GM18511 (cell line): ENCODE data around the gene ZSCAN16.
"Not testable (repeated sequence)": the region's sequence is repeated elsewhere in the genome, so short reads cannot be mapped to it uniquely, and the experiment has no call there.

Experiments used
- ATAC-seq: cut with Tn5 transposase; IDR thresholded peaks from one replicate; pipeline ENCODE4 v1.9.1; 2021; ENCODE audit warnings: mild to moderate bottlenecking, moderate library complexity; ENCODE audit not compliant: unreplicated experiment

ZSCAN16 gene

GRCh38 chr6:28124350-28124970, at the start of gene ZSCAN16:
ZSCAN16 (plus strand) TSS chr6:28124609; CDS start chr6:28125444, 835 bp downstream.
- ATAC-seq = peak; percentile 95

GRCh38 chr6:28078050-28078449, 46.4 kb upstream of the ZSCAN16 start:
- no peak for ATAC-seq

- ATAC-seq = no peak
Observed at GRCh38 chr6:28078836-28079235, 45.6 kb upstream of the ZSCAN16 start.

- peak; percentile 23 for ATAC-seq
Observed at GRCh38 chr6:28080381-28080630, 44.1 kb upstream of the ZSCAN16 start, which contains the start of gene ZNF165. ZNF165 (plus strand) TSS chr6:28080568; CDS start chr6:28085481, 4,913 bp downstream.

- ATAC-seq = peak; percentile 84
Observed at GRCh38 chr6:28080631-28081485, 43.6 kb upstream of the ZSCAN16 start.

- ATAC-seq = peak; percentile 64
Observed at GRCh38 chr6:28081486-28081751, 43.0 kb upstream of the ZSCAN16 start.

- no peak for ATAC-seq
Observed at GRCh38 chr6:28082939-28083338, 41.5 kb upstream of the ZSCAN16 start.

GRCh38 chr6:28089054-28089453, 35.4 kb upstream of the ZSCAN16 start:
- no peak for ATAC-seq

GRCh38 chr6:28090917-28091586, 33.4 kb upstream of the ZSCAN16 start:
- no peak for ATAC-seq

GRCh38 chr6:28102222-28102621, 22.2 kb upstream of the ZSCAN16 start:
- not testable (repeated sequence) for ATAC-seq

GRCh38 chr6:28102699-28103098, 21.7 kb upstream of the ZSCAN16 start:
- not testable (repeated sequence) for ATAC-seq

- peak; percentile 100 for ATAC-seq
Observed at GRCh38 chr6:28104392-28105244, 19.8 kb upstream of the ZSCAN16 start.

GRCh38 chr6:28105245-28105639, 19.2 kb upstream of the ZSCAN16 start:
- no peak for ATAC-seq

- ATAC-seq = no peak
Observed at GRCh38 chr6:28107506-28107905, 16.9 kb upstream of the ZSCAN16 start.

- no peak for ATAC-seq
Observed at GRCh38 chr6:28111964-28112363, 12.4 kb upstream of the ZSCAN16 start.

GRCh38 chr6:28115799-28116198, 8.6 kb upstream of the ZSCAN16 start:
- ATAC-seq = no peak

- no peak for ATAC-seq
Observed at GRCh38 chr6:28117386-28118050, 6.9 kb upstream of the ZSCAN16 start.

GRCh38 chr6:28118217-28118616, 6.2 kb upstream of the ZSCAN16 start:
- ATAC-seq = no peak

- ATAC-seq = no peak
Observed at GRCh38 chr6:28121876-28122275, 2.5 kb upstream of the ZSCAN16 start.

- not testable (repeated sequence) for ATAC-seq
Observed at GRCh38 chr6:28122283-28122682, 2.1 kb upstream of the ZSCAN16 start.

- peak; percentile 10 for ATAC-seq
Observed at GRCh38 chr6:28124971-28125353, 553 bp downstream of the ZSCAN16 start.
